Neural cell (in vitro differentiated cells): ENCODE data around the gene DHX8. TPM values are rescaled to one million over a fixed set of nuclear protein-coding genes. Genes with fewer than 3 reads are reported as not detected.

Experiments used
- H2AFZ ChIP-seq: fragments of 200-600, 300-800 bp; sonication (generic), shearing (Covaris generic); 2 replicates; pipeline ENCODE4 v1.6.0; 2014; ENCODE audit warnings: low read depth, mild to moderate bottlenecking, antibody characterized with exemption, low read length, moderate library complexity
- H3F3A ChIP-seq: fragments of 200-600 bp; shearing (Covaris generic); 2 replicates; pipeline ENCODE4 v1.6.1; 2016; ENCODE audit warnings: mild to moderate bottlenecking, moderate library complexity, mixed read lengths, antibody characterized with exemption, low read length; ENCODE audit not compliant: insufficient read depth, poor library complexity, severe bottlenecking
- H3K27ac ChIP-seq: fragments of 200-600, 300-800 bp; sonication (generic), shearing (Covaris generic); 2 replicates; pipeline ENCODE4 v1.5.1; 2014; ENCODE audit warnings: mild to moderate bottlenecking, low read length, moderate library complexity
- H3K27me3 ChIP-seq: fragments of 300-800, 200-600 bp; sonication (generic), shearing (Covaris generic); 2 replicates; pipeline ENCODE4 v1.6.0; 2014; ENCODE audit warnings: mild to moderate bottlenecking, low read depth, low read length, moderate library complexity; ENCODE audit not compliant: insufficient read depth
- H3K36me3 ChIP-seq: fragments of 300-800, 200-600 bp; sonication (generic), shearing (Covaris generic); 2 replicates; pipeline ENCODE4 v1.5.1; 2014; ENCODE audit warnings: mild to moderate bottlenecking, antibody characterized with exemption, low read length, moderate library complexity; ENCODE audit not compliant: insufficient read depth
- H3K4me2 ChIP-seq: fragments of 300-800, 200-600 bp; sonication (generic), shearing (Covaris generic); 2 replicates; pipeline ENCODE4 v1.6.0; 2014; ENCODE audit warnings: mild to moderate bottlenecking, low read length
- H3K4me3 ChIP-seq: fragments of 300-800, 200-600 bp; sonication (generic), shearing (Covaris generic); 2 replicates; pipeline ENCODE4 v1.5.1; 2014; ENCODE audit warnings: mild to moderate bottlenecking, low read length, moderate library complexity
- H3K79me2 ChIP-seq: fragments of 200-600 bp; shearing (Covaris generic); replicated peaks from 2 replicates; pipeline ENCODE4 v1.6.0; 2014; ENCODE audit warnings: mild to moderate bottlenecking, low read length, moderate library complexity; ENCODE audit not compliant: insufficient read depth
- H3K9ac ChIP-seq: fragments of 300-800, 200-600 bp; sonication (generic), shearing (Covaris generic); 2 replicates; pipeline ENCODE4 v1.6.1; 2016; ENCODE audit warnings: mild to moderate bottlenecking, low read length, mixed read lengths
- H3K9me2 ChIP-seq: fragments of 200-600 bp; shearing (Covaris generic); 2 replicates; pipeline ENCODE4 v1.6.1; 2016; ENCODE audit warnings: mild to moderate bottlenecking, low read length, mixed read lengths; ENCODE audit not compliant: insufficient read depth
- H3K9me3 ChIP-seq: fragments of 200-600, 300-800 bp; sonication (generic), shearing (Covaris generic); 2 replicates; pipeline ENCODE4 v1.6.1; 2016; ENCODE audit warnings: mild to moderate bottlenecking, mixed run types, low read length, moderate library complexity, mixed read lengths
- H4K20me1 ChIP-seq: fragments of 200-600 bp; shearing (Covaris generic); 2 replicates; pipeline ENCODE4 v1.6.1; 2016; ENCODE audit warnings: mild to moderate bottlenecking, mixed run types; ENCODE audit not compliant: insufficient read depth
- CTCF ChIP-seq: fragments of 450-650 bp; IDR thresholded peaks from 2 replicates; pipeline ENCODE4 v1.5.1; 2014; ENCODE audit warnings: antibody characterized with exemption, mild to moderate bottlenecking, moderate library complexity; ENCODE audit not compliant: poor library complexity, severe bottlenecking
- EP300 ChIP-seq: fragments of 450-650 bp; conservative IDR thresholded peaks from 2 replicates; pipeline ENCODE4 v1.6.1; 2014; ENCODE audit warnings: antibody characterized with exemption, mild to moderate bottlenecking, moderate library complexity; ENCODE audit not compliant: poor library complexity, severe bottlenecking
- EZH2 ChIP-seq: fragments of 200-600, 300-800 bp; shearing (Covaris generic), sonication (generic); IDR thresholded peaks from 2 replicates; pipeline ENCODE4 v1.6.1; 2014; ENCODE audit warnings: antibody characterized with exemption, low read length, borderline replicate concordance, mild to moderate bottlenecking; ENCODE audit not compliant: insufficient read depth, poor library complexity, severe bottlenecking
- MXI1 ChIP-seq: fragments of 450-650 bp; conservative IDR thresholded peaks from 2 replicates; pipeline ENCODE4 v1.6.1; 2014; ENCODE audit warnings: antibody characterized with exemption, mild to moderate bottlenecking; ENCODE audit not compliant: poor library complexity, severe bottlenecking
- POLR2AphosphoS5 ChIP-seq: IDR thresholded peaks from 2 replicates; pipeline ENCODE4 v1.6.1; 2012
- RAD21 ChIP-seq: fragments of 450-650 bp; conservative IDR thresholded peaks from 2 replicates; pipeline ENCODE4 v1.6.1; 2014; ENCODE audit warnings: antibody characterized with exemption, mild to moderate bottlenecking, moderate library complexity
- REST ChIP-seq: IDR thresholded peaks from 2 replicates; pipeline ENCODE4 v1.6.1; 2012; ENCODE audit warnings: borderline replicate concordance
- SMC3 ChIP-seq: fragments of 450-650 bp; conservative IDR thresholded peaks from 2 replicates; pipeline ENCODE4 v1.6.1; 2014; ENCODE audit warnings: antibody characterized with exemption, mild to moderate bottlenecking, moderate library complexity; ENCODE audit not compliant: poor library complexity
- TAF1 ChIP-seq: IDR thresholded peaks from 2 replicates; pipeline ENCODE4 v1.6.1; 2012; ENCODE audit warnings: low read depth
- polyA plus RNA-seq: library from polyadenylated mRNA; depleted of rRNA; stranded (reverse); fragments of >200 nt; gene quantifications from 2 replicates; pipeline ENCODE4 v1.2.3, GENCODE V29; 2014

The DHX8 gene
- polyA plus RNA-seq, 1 donor from 2014 or later: 19.4 TPM

GRCh38 chr17:43437756-43438155 lies 46.0 kb upstream of the DHX8 start:
- Histone ChIP-seq H3K27ac (no peak overlapping the region), H3K27me3 (no peaks in the 10 kb centered on the region), H3K9ac (no peak overlapping the region), H3F3A (no peaks in the 10 kb centered on the region), H3K36me3 (no peaks in the 10 kb centered on the region), H3K4me2 (no peak overlapping the region), H3K79me2 (no peaks in the 10 kb centered on the region), H3K4me3 (no peak overlapping the region), H3K9me2 (no peaks in the 10 kb centered on the region), H3K9me3 (no peaks in the 10 kb centered on the region), H2AFZ (no peak overlapping the region), H4K20me1 (no peaks in the 10 kb centered on the region)
- no peak for TF ChIP-seq SMC3
- no peak for TF ChIP-seq TAF1
- TF ChIP-seq RAD21: no peak
- TF ChIP-seq REST: no peak
- no peak for TF ChIP-seq MXI1
- no peak for TF ChIP-seq POLR2AphosphoS5
- TF ChIP-seq EP300: no peak
- no peak for TF ChIP-seq EZH2
- TF ChIP-seq CTCF: no peak

- H3K9me3 ChIP-seq: no peaks in the 10 kb centered on the region
- H3K27me3 ChIP-seq: no peaks in the 10 kb centered on the region
- H3K9ac ChIP-seq: no peak overlapping the region
- no peaks in the 10 kb centered on the region for H3K79me2 ChIP-seq
- no peaks in the 10 kb centered on the region for H3F3A ChIP-seq
- no peaks in the 10 kb centered on the region for H4K20me1 ChIP-seq
- H3K27ac ChIP-seq: peak overlapping the region; percentile 14
- H3K36me3 ChIP-seq: no peaks in the 10 kb centered on the region
- no peak overlapping the region for H3K4me3 ChIP-seq
- TF ChIP-seq EP300: no peak
- no peak overlapping the region for H3K4me2 ChIP-seq
- no peaks in the 10 kb centered on the region for H3K9me2 ChIP-seq
- no peak overlapping the region for H2AFZ ChIP-seq
These were observed 45.1 kb upstream of the DHX8 start for GRCh38 chr17:43438626-43439025.

- Histone ChIP-seq H3K27me3 (no peaks in the 10 kb centered on the region), H3K9me3 (no peaks in the 10 kb centered on the region), H4K20me1 (no peaks in the 10 kb centered on the region), H3K36me3 (no peaks in the 10 kb centered on the region), H3K4me3 (no peak overlapping the region), H3K79me2 (no peaks in the 10 kb centered on the region), H3K4me2 (no peak overlapping the region), H3K9ac (no peak overlapping the region), H3K9me2 (no peaks in the 10 kb centered on the region), H3K27ac (peak overlapping the region; percentile 14), H3F3A (no peaks in the 10 kb centered on the region), H2AFZ (no peak overlapping the region)
- peak; percentile 86 for TF ChIP-seq POLR2AphosphoS5
- no peak for TF ChIP-seq TAF1
- peak; percentile 35 for TF ChIP-seq REST
These were observed 44.7 kb upstream of the DHX8 start for GRCh38 chr17:43439041-43439440.
